ENCODE data around the gene FTO.

FTO gene

DNA sequence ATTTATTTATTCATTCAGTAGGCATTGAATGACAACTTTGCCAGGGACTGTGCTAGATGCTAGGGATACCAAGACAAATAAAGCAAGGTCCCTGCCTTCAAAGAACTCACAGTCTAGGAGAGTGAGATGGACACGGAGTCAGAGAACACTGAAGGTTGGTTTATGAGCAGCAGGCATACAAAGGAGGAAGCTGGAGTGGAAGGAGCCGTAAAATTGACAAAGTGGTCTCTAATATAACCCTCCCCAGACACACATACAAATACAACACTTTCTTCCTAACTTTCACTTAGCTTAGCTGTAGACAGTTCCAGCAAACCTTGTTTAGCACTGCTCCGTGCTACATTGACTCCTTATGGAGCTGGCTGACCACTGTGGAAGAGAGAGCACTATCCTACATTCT, 353.0 kb downstream of the FTO start:
- POLR2A ChIA-PET: no interaction called here
- no peak for TF ChIP-seq CTCF (IDR thresholded peaks at IDR 0.05; ENCODE audit: insufficient read depth, low read length, missing control alignments)
- CTCF ChIA-PET: no interaction called here
- DNase-seq (ENCODE audit: low read depth, low spot score): no peak
- H3K4me3 ChIP-seq (ENCODE audit: low read depth, low read length): no peak overlapping the region

GRCh38 chr16:54059319-54059718, 355.4 kb downstream of the FTO start:
- CTCF ChIA-PET: no interaction called here
- DNase-seq (ENCODE audit: low read depth, low spot score): no peak
- TF ChIP-seq CTCF (IDR thresholded peaks at IDR 0.05; ENCODE audit: insufficient read depth, low read length, missing control alignments): no peak
- POLR2A ChIA-PET: no interaction called here
- no peak overlapping the region for H3K4me3 ChIP-seq (ENCODE audit: low read depth, low read length)

- CTCF ChIA-PET: no interaction called here
- no peak for TF ChIP-seq CTCF (IDR thresholded peaks at IDR 0.05; ENCODE audit: insufficient read depth, low read length, missing control alignments)
- DNase-seq (ENCODE audit: low read depth, low spot score): no peak
- H3K4me3 ChIP-seq (ENCODE audit: low read depth, low read length): no peak overlapping the region
- POLR2A ChIA-PET: no interaction called here
These were observed 356.9 kb downstream of the FTO start for GRCh38 chr16:54060599-54061421.

DNA sequence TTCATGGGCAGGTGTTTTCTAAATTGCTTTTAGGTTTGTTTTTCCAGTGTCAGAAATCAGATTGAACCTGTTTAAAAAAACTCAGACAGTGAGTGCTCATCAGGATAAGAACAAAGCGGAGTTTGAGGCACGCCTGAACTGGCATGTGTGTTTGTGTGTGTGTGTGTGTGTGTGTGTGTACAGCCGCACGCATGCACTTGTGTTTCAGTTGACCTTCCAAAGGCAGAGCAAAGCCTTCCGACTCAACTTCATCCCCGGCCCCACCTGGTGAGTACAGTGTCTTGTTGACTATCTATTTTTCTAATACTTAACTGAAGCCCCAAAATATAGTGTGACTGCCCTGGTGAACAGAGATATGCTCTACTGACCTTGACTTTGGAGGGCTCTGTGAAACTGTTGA, 357.5 kb downstream of the FTO start:
- CTCF ChIA-PET: no interaction called here
- no peak for DNase-seq (ENCODE audit: low read depth, low spot score)
- POLR2A ChIA-PET: no interaction called here
- no peak overlapping the region for H3K4me3 ChIP-seq (ENCODE audit: low read depth, low read length)
- no peak for TF ChIP-seq CTCF (IDR thresholded peaks at IDR 0.05; ENCODE audit: insufficient read depth, low read length, missing control alignments)

- DNase-seq (ENCODE audit: low read depth, low spot score): no peak
- ChIA-PET POLR2A (no interaction called here), CTCF (no interaction called here)
- no peak for TF ChIP-seq CTCF (IDR thresholded peaks at IDR 0.05; ENCODE audit: insufficient read depth, low read length, missing control alignments)
- H3K4me3 ChIP-seq (ENCODE audit: low read depth, low read length): no peak overlapping the region
These were observed 358.7 kb downstream of the FTO start for GRCh38 chr16:54062361-54063278.

DNA sequence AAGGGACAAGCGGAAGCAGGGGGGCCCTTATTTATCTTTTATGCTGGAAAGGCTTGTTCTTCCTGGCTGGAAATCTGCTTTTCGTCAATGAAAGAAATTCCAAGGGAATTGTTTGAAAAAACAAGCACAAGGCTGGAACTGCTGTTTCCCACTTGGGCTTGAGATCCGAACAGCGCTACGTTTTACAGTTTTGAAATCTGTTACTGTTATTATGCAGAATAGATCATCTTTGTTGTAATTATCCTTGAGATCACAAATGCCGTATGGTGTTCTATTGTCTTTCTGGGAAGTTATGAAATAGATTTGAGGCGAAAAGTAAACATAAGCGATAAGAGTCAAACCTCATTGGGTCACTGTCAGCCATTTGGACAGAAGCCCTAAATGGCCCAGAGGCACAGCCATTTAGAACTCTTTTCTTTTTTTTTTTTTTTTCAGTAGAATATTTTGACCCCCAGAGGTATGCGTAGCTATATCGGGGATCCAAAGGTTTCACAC, 359.4 kb downstream of the FTO start:
- TF ChIP-seq CTCF (IDR thresholded peaks at IDR 0.05; ENCODE audit: insufficient read depth, low read length, missing control alignments): no peak
- H3K4me3 ChIP-seq (ENCODE audit: low read depth, low read length): no peak overlapping the region
- ChIA-PET CTCF (no interaction called here), POLR2A (no interaction called here)
- DNase-seq (ENCODE audit: low read depth, low spot score): no peak
